ENCODE results near the gene B3GNT3. TPM values are rescaled to one million over a fixed set of nuclear protein-coding genes. Genes with fewer than 3 reads are reported as not detected.
"Not testable (repeated sequence)": the region's sequence is repeated elsewhere in the genome, so short reads cannot be mapped to it uniquely, and the experiment has no call there.

The B3GNT3 gene
- total RNA-seq, 4 donors from 2014 or later: 2.9 to 18.3 (median 10.7) TPM

- TF ChIP-seq POLR2A (IDR thresholded peaks at IDR 0.05): no peak
- TF ChIP-seq CTCF (IDR thresholded peaks at IDR 0.05): no peak
Measured at GRCh38 chr19:17794412-17794730, 567 bp upstream of the B3GNT3 start.

GRCh38 chr19:17795495-17795856 lies 538 bp downstream of the B3GNT3 start:
- TF ChIP-seq POLR2A (IDR thresholded peaks at IDR 0.05) (no peak), CTCF (IDR thresholded peaks at IDR 0.05) (no peak)
- no peak overlapping the region for H3K4me3 ChIP-seq (ENCODE audit: low read depth, poor library complexity, severe bottlenecking)
- no peak for DNase-seq (ENCODE audit: low spot score in 2 of 2)
- intact Hi-C loops (cut with DNase I; ENCODE audit: low total_unique reads): no loop called here
- 27 to 30% methylated on average over 12 to 13 of the region's 14 CpGs for WGBS, 2 donors

More at GRCh38 chr19:17794412-17794730, 567 bp upstream of the B3GNT3 start:
- H3K4me3 ChIP-seq (ENCODE audit: low read depth, poor library complexity, severe bottlenecking): no peak overlapping the region
- intact Hi-C loops (cut with DNase I; ENCODE audit: low total_unique reads): no loop called here
- WGBS, 2 donors: 36 to 54% methylated on average over 9 of the region's 9 CpGs
- DNase-seq (ENCODE audit: low spot score in 2 of 2): no peak

GRCh38 chr19:17796013-17796837 lies 1.3 kb downstream of the B3GNT3 start:
- intact Hi-C loops (cut with DNase I; ENCODE audit: low total_unique reads): no loop called here
- WGBS, 2 donors: 68 to 73% methylated on average over 6 of the region's 6 CpGs
- no peak for DNase-seq (ENCODE audit: low spot score in 2 of 2)
- H3K4me3 ChIP-seq (ENCODE audit: low read depth, poor library complexity, severe bottlenecking): no peak overlapping the region
- TF ChIP-seq POLR2A (IDR thresholded peaks at IDR 0.05) (no peak), CTCF (IDR thresholded peaks at IDR 0.05) (no peak)

GRCh38 chr19:17796838-17797423 lies 2.0 kb downstream of the B3GNT3 start:
- WGBS, 2 donors: 47 to 57% methylated on average over 1 of the region's 1 CpG

GRCh38 chr19:17797424-17798201 lies 2.7 kb downstream of the B3GNT3 start:
- H3K4me3 ChIP-seq (ENCODE audit: low read depth, poor library complexity, severe bottlenecking): no peak overlapping the region
- 51 to 54% methylated on average over 11 of the region's 11 CpGs for WGBS, 2 donors
- TF ChIP-seq POLR2A (IDR thresholded peaks at IDR 0.05) (no peak), CTCF (IDR thresholded peaks at IDR 0.05) (no peak)
- intact Hi-C loops (cut with DNase I; ENCODE audit: low total_unique reads): no loop called here
- DNase-seq (ENCODE audit: low spot score in 2 of 2): no peak

More at GRCh38 chr19:17796838-17797423, 2.0 kb downstream of the B3GNT3 start:
- intact Hi-C loops (cut with DNase I; ENCODE audit: low total_unique reads): no loop called here
- no peak overlapping the region for H3K4me3 ChIP-seq (ENCODE audit: low read depth, poor library complexity, severe bottlenecking)
- no peak for DNase-seq (ENCODE audit: low spot score in 2 of 2)
- TF ChIP-seq CTCF (IDR thresholded peaks at IDR 0.05): no peak
- no peak for TF ChIP-seq POLR2A (IDR thresholded peaks at IDR 0.05)

- 90 to 95% methylated on average over 3 of the region's 3 CpGs for WGBS, 2 donors
- intact Hi-C loops (cut with DNase I; ENCODE audit: low total_unique reads); DNase-seq (ENCODE audit: low spot score in 2 of 2); H3K4me3 ChIP-seq (ENCODE audit: low read depth, poor library complexity, severe bottlenecking): not testable (repeated sequence)
Measured at GRCh38 chr19:17798599-17798998, 3.7 kb downstream of the B3GNT3 start.
